C4-2B (cell line): ENCODE data around the gene RFPL2.

Experiments used
- CTCF ChIP-seq: fragments of 450-650 bp; conservative IDR thresholded peaks from 2 replicates; pipeline ENCODE4 v1.5.1; 2017; ENCODE audit warnings: mild to moderate bottlenecking
- ZFX ChIP-seq: fragments of 450-650 bp; IDR thresholded peaks from 2 replicates; pipeline ENCODE4 v1.6.1; 2017

- no peak for TF ChIP-seq CTCF
- no peak for TF ChIP-seq ZFX
Observed at GRCh38 chr22:32249231-32249630, 44.4 kb upstream of the RFPL2 start.
